Stimulated activated CD8-positive, alpha-beta memory T cell treated with anti-CD3 and anti-CD28 coated beads, Interleukin-2, amount 100 ng/mL, for 48 hours (primary cell): ENCODE results near the gene PRICKLE2.

Experiments
- DNase-seq, 2 donors: peaks; one replicate each; pipeline ENCODE4 v3.0.0-alpha.2; 2020; ENCODE audit warnings: low read depth in 2 of 2

The PRICKLE2 gene

GRCh38 chr3:64188810-64189560 lies 36.3 kb downstream of the PRICKLE2 start:
- DNase-seq = no peak

GRCh38 chr3:64187065-64187959 lies 38.0 kb downstream of the PRICKLE2 start:
- DNase-seq = no peak

GRCh38 chr3:64186667-64187064 lies 38.6 kb downstream of the PRICKLE2 start:
- DNase-seq = no peak

- no peak for DNase-seq
Observed at GRCh38 chr3:64185436-64185835, 39.8 kb downstream of the PRICKLE2 start.

GRCh38 chr3:64184621-64185020 lies 40.6 kb downstream of the PRICKLE2 start:
- DNase-seq = no peak

GRCh38 chr3:64179860-64180259 lies 45.4 kb downstream of the PRICKLE2 start:
- DNase-seq = no peak

GRCh38 chr3:64179249-64179648 lies 46.0 kb downstream of the PRICKLE2 start:
- no peak for DNase-seq

GRCh38 chr3:64178419-64178818 lies 46.8 kb downstream of the PRICKLE2 start:
- DNase-seq = no peak

- no peak for DNase-seq
Observed at GRCh38 chr3:64176461-64176996, 48.7 kb downstream of the PRICKLE2 start.

GRCh38 chr3:64174328-64174727 lies 50.9 kb downstream of the PRICKLE2 start:
- no peak for DNase-seq

- no peak for DNase-seq
Observed at GRCh38 chr3:64173563-64173962, 51.7 kb downstream of the PRICKLE2 start.

- DNase-seq = no peak
Observed at GRCh38 chr3:64170270-64170669, 55.0 kb downstream of the PRICKLE2 start.

GRCh38 chr3:64167868-64168267 lies 57.4 kb downstream of the PRICKLE2 start:
- no peak for DNase-seq

- DNase-seq = no peak
Observed at GRCh38 chr3:64167351-64167750, 57.9 kb downstream of the PRICKLE2 start.

GRCh38 chr3:64166584-64167162 lies 58.6 kb downstream of the PRICKLE2 start:
- DNase-seq = no peak

GRCh38 chr3:64164349-64164748 lies 60.9 kb downstream of the PRICKLE2 start:
- DNase-seq = no peak

- no peak for DNase-seq
Observed at GRCh38 chr3:64163755-64164148, 61.5 kb downstream of the PRICKLE2 start.

GRCh38 chr3:64163019-64163754 lies 62.1 kb downstream of the PRICKLE2 start:
- DNase-seq = no peak

GRCh38 chr3:64161481-64161952 lies 63.7 kb downstream of the PRICKLE2 start:
- no peak for DNase-seq

GRCh38 chr3:64160000-64160695 lies 65.1 kb downstream of the PRICKLE2 start:
- no peak for DNase-seq

GRCh38 chr3:64158334-64158733 lies 66.9 kb downstream of the PRICKLE2 start:
- no peak for DNase-seq
